Measurements from ENCODE around the gene HCFC1.
"Not testable (repeated sequence)": the region's sequence is repeated elsewhere in the genome, so short reads cannot be mapped to it uniquely, and the experiment has no call there.

The HCFC1 gene

GRCh38 chrX:154006947-154007346, 35.3 kb upstream of the HCFC1 start:
- no peak for DNase-seq

GRCh38 chrX:154004315-154004714, 32.7 kb upstream of the HCFC1 start:
- no peak for DNase-seq

- DNase-seq, result peak; percentile 49
These were observed 30.6 kb upstream of the HCFC1 start for GRCh38 chrX:154002215-154002719.

GRCh38 chrX:154000051-154000450, 28.4 kb upstream of the HCFC1 start:
- no peak for DNase-seq

GRCh38 chrX:153999359-154000037, 27.9 kb upstream of the HCFC1 start:
- no peak for DNase-seq

GRCh38 chrX:153995504-153995903, 23.9 kb upstream of the HCFC1 start:
- DNase-seq, result no peak

GRCh38 chrX:153994398-153994797, 22.8 kb upstream of the HCFC1 start:
- DNase-seq, result not testable (repeated sequence)

GRCh38 chrX:153993978-153994377, 22.4 kb upstream of the HCFC1 start:
- no peak for DNase-seq

- DNase-seq, result no peak
These were observed 21.5 kb upstream of the HCFC1 start for GRCh38 chrX:153993079-153993478.

GRCh38 chrX:153992180-153992579, 20.6 kb upstream of the HCFC1 start:
- no peak for DNase-seq

- no peak for DNase-seq
These were observed 19.5 kb upstream of the HCFC1 start for GRCh38 chrX:153991013-153991580.

- DNase-seq, result no peak
These were observed 18.5 kb upstream of the HCFC1 start for GRCh38 chrX:153989973-153990655.

GRCh38 chrX:153988493-153988892, 16.9 kb upstream of the HCFC1 start:
- DNase-seq, result no peak

GRCh38 chrX:153984351-153985178, 12.9 kb upstream of the HCFC1 start:
- DNase-seq, result peak; percentile 67

GRCh38 chrX:153983321-153983801, 11.7 kb upstream of the HCFC1 start:
- DNase-seq, result no peak

- DNase-seq, result peak; percentile 77
These were observed 10.3 kb upstream of the HCFC1 start for GRCh38 chrX:153981771-153982533.

GRCh38 chrX:153981231-153981630, 9.6 kb upstream of the HCFC1 start:
- DNase-seq, result no peak

- DNase-seq, result not testable (repeated sequence)
These were observed 8.8 kb upstream of the HCFC1 start for GRCh38 chrX:153980394-153980793.

- DNase-seq, result no peak
These were observed 3.2 kb upstream of the HCFC1 start for GRCh38 chrX:153974726-153975286.

- no peak for DNase-seq
These were observed 2.5 kb upstream of the HCFC1 start for GRCh38 chrX:153974003-153974725.
